GM12872 (cell line): ENCODE results near the gene MGAT1.

Experiments
- CTCF ChIP-seq: IDR thresholded peaks from 3 replicates; pipeline ENCODE4 v1.5.1; 2011; ENCODE audit warnings: low read depth, mild to moderate bottlenecking, low read length, moderate library complexity; ENCODE audit not compliant: insufficient read depth

Gene MGAT1

GRCh38 chr5:180769821-180770220 is 32.8 kb downstream of the MGAT1 start:
- no peak for TF ChIP-seq CTCF

- TF ChIP-seq CTCF: no peak
Observed at GRCh38 chr5:180755601-180756000, 47.0 kb downstream of the MGAT1 start.

GRCh38 chr5:180744253-180744652 is 58.4 kb downstream of the MGAT1 start:
- no peak for TF ChIP-seq CTCF

- TF ChIP-seq CTCF: no peak
Observed at GRCh38 chr5:180742727-180743126, 59.9 kb downstream of the MGAT1 start.

GRCh38 chr5:180739958-180740357 is 62.6 kb downstream of the MGAT1 start, which contains the start of gene OR2Y1:
OR2Y1 (minus strand) TSS chr5:180740058; CDS start chr5:180740058, 0 bp downstream.
- no peak for TF ChIP-seq CTCF

- TF ChIP-seq CTCF: no peak
Observed at GRCh38 chr5:180739271-180739670, 63.3 kb downstream of the MGAT1 start.

GRCh38 chr5:180736536-180736935 is 66.1 kb downstream of the MGAT1 start:
- no peak for TF ChIP-seq CTCF
